ENCODE results near the gene RPS6KC1. TPM values are rescaled to one million over a fixed set of nuclear protein-coding genes. Genes with fewer than 3 reads are reported as not detected.

Gene RPS6KC1
- total RNA-seq, 1 donor from 2014 or later: 12.9 TPM

GRCh38 chr1:213053455-213053854, 2.4 kb downstream of the RPS6KC1 start:
- no peaks in the 10 kb centered on the region for H3K27me3 ChIP-seq (ENCODE audit: control insufficient read depth, insufficient read depth, low read length)
- H3K36me3 ChIP-seq (ENCODE audit: control insufficient read depth, insufficient read depth, low read length): no peaks in the 10 kb centered on the region
- FAIRE-seq (no peak), DNase-seq (ENCODE audit: low read depth) (no peak)
- TF ChIP-seq CTCF (IDR thresholded peaks at IDR 0.05; ENCODE audit: insufficient read depth, low read length, severe bottlenecking): no peak
- no peak overlapping the region for H3K4me3 ChIP-seq (ENCODE audit: low read depth, low read length)

- FAIRE-seq (no peak), DNase-seq (ENCODE audit: low read depth) (no peak)
- no peaks in the 10 kb centered on the region for H3K36me3 ChIP-seq (ENCODE audit: control insufficient read depth, insufficient read depth, low read length)
- no peak overlapping the region for H3K4me3 ChIP-seq (ENCODE audit: low read depth, low read length)
- no peaks in the 10 kb centered on the region for H3K27me3 ChIP-seq (ENCODE audit: control insufficient read depth, insufficient read depth, low read length)
- no peak for TF ChIP-seq CTCF (IDR thresholded peaks at IDR 0.05; ENCODE audit: insufficient read depth, low read length, severe bottlenecking)
Measured at GRCh38 chr1:213054142-213054541, 3.1 kb downstream of the RPS6KC1 start.

GRCh38 chr1:213054733-213055591, 3.9 kb downstream of the RPS6KC1 start:
- no peak for FAIRE-seq
- H3K27me3 ChIP-seq (ENCODE audit: control insufficient read depth, insufficient read depth, low read length): no peaks in the 10 kb centered on the region
- TF ChIP-seq CTCF (IDR thresholded peaks at IDR 0.05; ENCODE audit: insufficient read depth, low read length, severe bottlenecking): no peak
- no peaks in the 10 kb centered on the region for H3K36me3 ChIP-seq (ENCODE audit: control insufficient read depth, insufficient read depth, low read length)
- H3K4me3 ChIP-seq (ENCODE audit: low read depth, low read length): no peak overlapping the region
- DNase-seq (ENCODE audit: low read depth): peak; percentile 91

- FAIRE-seq: no peak
- no peaks in the 10 kb centered on the region for H3K36me3 ChIP-seq (ENCODE audit: control insufficient read depth, insufficient read depth, low read length)
- H3K4me3 ChIP-seq (ENCODE audit: low read depth, low read length): no peak overlapping the region
Measured at GRCh38 chr1:213055767-213056166, 4.7 kb downstream of the RPS6KC1 start.

GRCh38 chr1:213057264-213058059, 6.4 kb downstream of the RPS6KC1 start:
- Histone ChIP-seq H3K4me3 (ENCODE audit: low read depth, low read length) (no peak overlapping the region), H3K36me3 (ENCODE audit: control insufficient read depth, insufficient read depth, low read length) (no peaks in the 10 kb centered on the region), H3K27me3 (ENCODE audit: control insufficient read depth, insufficient read depth, low read length) (no peaks in the 10 kb centered on the region)
- DNase-seq (ENCODE audit: low read depth): no peak
- TF ChIP-seq CTCF (IDR thresholded peaks at IDR 0.05; ENCODE audit: insufficient read depth, low read length, severe bottlenecking): no peak
- no peak for FAIRE-seq

More at GRCh38 chr1:213055767-213056166, 4.7 kb downstream of the RPS6KC1 start:
- no peak for TF ChIP-seq CTCF (IDR thresholded peaks at IDR 0.05; ENCODE audit: insufficient read depth, low read length, severe bottlenecking)
- H3K27me3 ChIP-seq (ENCODE audit: control insufficient read depth, insufficient read depth, low read length): no peaks in the 10 kb centered on the region
- DNase-seq (ENCODE audit: low read depth): no peak
